OCI-LY7 (cell line): ENCODE measurements around the gene BOLA3.

ENCODE experiments used
- CTCF ChIP-seq: fragments of 200-600 bp; sonication (generic); conservative IDR thresholded peaks from 2 replicates; pipeline ENCODE4 v1.5.1; 2014; ENCODE audit warnings: mild to moderate bottlenecking, antibody characterized with exemption, low read length, moderate library complexity, mixed read lengths
- EZH2phosphoT487 ChIP-seq: fragments of 200-600 bp; sonication (generic); IDR thresholded peaks from 2 replicates; pipeline ENCODE4 v1.6.1; 2018; ENCODE audit warnings: low read depth, borderline replicate concordance, mild to moderate bottlenecking, mixed run types, antibody characterized with exemption, low read length, moderate library complexity, mixed read lengths

GRCh38 chr2:74119339-74119738, 28.4 kb downstream of the BOLA3 start:
- 0 out of 2 replicates have a peak, but pooled peaks have one; percentile 19 for TF ChIP-seq CTCF
- no peak for TF ChIP-seq EZH2phosphoT487
